ENCODE measurements around the gene GNPNAT1.
"Not testable (repeated sequence)": the region's sequence is repeated elsewhere in the genome, so short reads cannot be mapped to it uniquely, and the experiment has no call there.

Gene GNPNAT1

GRCh38 chr14:52790011-52790755 lies 1.2 kb downstream of the GNPNAT1 start:
- DNase-seq (ENCODE audit: low read depth) = no peak

GRCh38 chr14:52789118-52789517 lies 2.3 kb downstream of the GNPNAT1 start:
- DNase-seq (ENCODE audit: low read depth) = no peak

- DNase-seq (ENCODE audit: low read depth) = no peak
These were observed 4.5 kb downstream of the GNPNAT1 start for GRCh38 chr14:52786887-52787286.

DNA sequence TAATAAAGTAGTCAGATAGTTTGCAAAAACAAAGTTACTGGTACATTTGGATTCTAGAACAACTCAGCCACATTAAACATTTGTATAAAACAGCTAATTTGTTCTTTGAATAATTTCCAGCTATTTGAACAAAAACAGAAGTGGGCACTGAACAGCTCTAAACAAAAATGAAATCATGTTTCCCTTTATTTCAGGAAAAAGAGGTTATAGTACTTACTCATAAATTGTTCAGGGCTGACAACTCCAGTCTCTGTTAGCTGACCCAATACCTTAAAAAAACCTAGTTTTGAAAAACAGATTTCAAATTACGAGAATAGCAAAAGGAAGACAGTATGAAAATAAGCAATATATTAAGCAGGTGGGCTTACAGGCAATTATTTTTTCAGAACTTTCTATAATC lies 8.2 kb downstream of the GNPNAT1 start:
- no peak for DNase-seq (ENCODE audit: low read depth)

DNA sequence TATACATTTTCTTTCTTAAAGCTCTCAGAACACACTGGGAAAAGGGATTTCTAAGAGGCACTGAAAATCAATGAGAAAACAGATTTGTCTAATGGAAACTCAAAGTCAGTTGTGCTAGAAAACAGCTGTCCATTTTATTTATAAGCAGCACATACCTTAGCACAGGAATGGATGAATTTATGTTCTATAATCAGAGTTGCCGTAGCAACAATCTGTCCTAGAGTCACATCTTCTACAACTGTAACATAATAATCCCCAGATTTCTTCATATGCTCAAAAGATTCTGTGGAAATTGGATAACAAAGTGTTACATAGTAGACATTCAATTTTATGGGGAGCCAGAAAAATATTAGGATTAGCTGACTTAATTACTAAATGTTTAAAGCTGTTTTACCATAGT lies 9.8 kb downstream of the GNPNAT1 start:
- DNase-seq (ENCODE audit: low read depth) = no peak

DNA sequence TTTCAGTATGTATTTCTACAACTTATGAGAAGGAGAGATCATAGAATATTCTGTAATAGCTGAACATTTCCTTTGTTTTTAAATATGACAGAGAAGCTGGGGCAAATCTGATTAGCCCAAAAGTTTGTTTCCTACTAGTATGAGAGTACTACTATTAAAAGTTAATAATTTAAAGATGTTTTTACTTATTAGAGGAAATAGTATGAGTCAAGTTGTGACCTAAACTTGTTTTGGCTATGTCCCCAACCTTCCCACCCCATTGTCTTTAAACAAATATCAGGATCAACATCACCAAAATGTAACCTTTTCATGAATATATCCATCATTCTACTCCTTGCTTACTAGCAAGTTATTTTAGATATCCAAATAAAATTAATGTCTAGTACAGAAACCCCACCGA lies 10.5 kb downstream of the GNPNAT1 start:
- no peak for DNase-seq (ENCODE audit: low read depth)

GRCh38 chr14:52778702-52779101 lies 12.7 kb downstream of the GNPNAT1 start:
- DNase-seq (ENCODE audit: low read depth) = no peak

DNA sequence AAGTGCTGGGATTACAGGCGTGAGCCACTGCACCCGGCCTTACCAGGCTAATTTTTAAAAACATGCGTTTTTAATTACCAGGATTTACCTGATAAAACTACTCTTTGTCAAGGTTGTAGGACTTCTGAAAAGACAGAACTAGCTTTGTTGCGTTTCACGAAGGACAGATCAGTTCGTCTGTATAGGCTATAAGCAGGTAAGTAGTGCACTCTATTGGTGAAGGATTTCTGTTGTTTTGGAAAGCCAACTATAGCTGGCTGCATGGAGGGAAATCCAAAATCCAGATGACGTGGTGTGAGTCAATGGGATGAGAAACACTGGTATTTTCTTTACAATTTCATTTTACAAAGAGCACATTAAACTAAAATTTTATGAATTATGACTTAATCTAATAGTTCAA lies 14.6 kb downstream of the GNPNAT1 start:
- DNase-seq (ENCODE audit: low read depth) = no peak

- DNase-seq (ENCODE audit: low read depth) = no peak
These were observed 21.5 kb downstream of the GNPNAT1 start for GRCh38 chr14:52769887-52770286.

- no peak for DNase-seq (ENCODE audit: low read depth)
These were observed 24.2 kb downstream of the GNPNAT1 start for GRCh38 chr14:52767058-52767833.

GRCh38 chr14:52762923-52763322 lies 28.5 kb downstream of the GNPNAT1 start:
- not testable (repeated sequence) for DNase-seq (ENCODE audit: low read depth)

DNA sequence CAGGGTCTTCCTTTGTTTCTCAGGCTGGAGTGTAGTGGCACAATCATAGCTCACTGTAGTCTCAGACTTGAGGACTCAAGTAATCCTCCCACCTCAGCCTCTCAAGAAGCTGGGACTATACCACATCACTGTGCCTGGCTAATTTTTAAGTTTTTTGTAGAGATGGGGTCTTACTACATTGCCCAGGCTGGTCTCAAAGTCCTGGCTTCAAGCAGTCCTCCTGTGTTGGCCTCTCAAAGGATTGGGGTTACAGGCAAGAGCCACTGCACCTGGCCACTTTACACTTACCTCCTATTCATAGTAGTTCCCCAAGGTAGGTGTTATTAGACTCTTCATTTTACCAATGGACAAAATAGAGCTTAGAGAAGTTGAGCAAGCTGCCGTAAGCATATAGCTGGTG lies 32.3 kb downstream of the GNPNAT1 start:
- DNase-seq (ENCODE audit: low read depth) = no peak

DNA sequence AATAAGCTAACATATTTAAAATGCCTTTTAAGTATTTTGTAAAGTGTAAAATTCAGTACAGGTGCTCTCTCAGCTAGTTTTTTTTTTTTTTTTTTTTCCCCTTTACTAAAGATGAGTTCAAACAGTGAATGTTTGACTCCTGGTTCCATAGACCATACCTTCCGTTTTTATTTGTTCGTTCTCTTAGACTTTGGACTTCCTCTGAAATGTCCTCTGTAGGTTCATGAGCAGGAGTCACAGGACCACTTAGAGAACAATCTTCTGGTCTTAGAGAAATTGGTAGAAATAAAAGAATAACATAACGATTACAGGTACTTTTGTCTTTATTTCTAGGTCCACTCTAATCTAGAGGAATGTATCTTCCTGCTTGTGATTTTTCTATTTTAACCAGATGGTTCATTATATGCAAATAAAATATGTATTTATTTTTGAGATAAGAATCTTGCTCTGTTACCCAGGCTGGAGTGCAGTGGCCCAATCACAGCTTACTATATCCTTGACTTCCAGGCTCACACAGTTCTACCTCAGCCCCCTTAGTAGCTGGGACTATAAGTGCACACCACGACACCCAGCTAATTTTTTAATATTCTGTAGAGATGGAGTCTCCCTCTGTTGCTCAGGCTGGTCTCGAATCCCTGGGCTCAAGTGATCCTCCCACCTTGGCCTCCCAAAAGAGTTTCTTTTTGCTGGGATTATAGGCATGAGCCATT lies 35.6 kb downstream of the GNPNAT1 start:
- no peak for DNase-seq (ENCODE audit: low read depth)

- no peak for DNase-seq (ENCODE audit: low read depth)
These were observed 42.6 kb downstream of the GNPNAT1 start for GRCh38 chr14:52748647-52749292.

DNA sequence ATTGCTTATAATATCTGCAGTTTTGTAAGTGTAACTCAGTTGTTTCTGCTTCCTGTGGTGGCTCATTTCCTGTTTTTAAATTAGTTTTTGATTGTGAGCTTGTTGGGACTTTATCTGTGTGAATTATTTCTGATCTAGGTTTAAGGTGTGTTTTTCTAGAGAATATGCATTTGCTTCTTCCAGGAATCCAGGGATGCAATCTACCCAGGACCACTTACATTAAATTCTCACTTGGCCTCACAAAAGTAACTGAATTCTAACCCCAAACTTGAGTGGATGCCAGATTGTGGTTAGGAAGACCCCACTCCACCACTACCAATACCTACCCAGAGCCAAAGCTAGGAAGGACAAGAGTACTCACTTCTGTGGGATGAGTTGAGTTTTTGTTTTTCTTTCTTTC lies 49.5 kb downstream of the GNPNAT1 start:
- DNase-seq (ENCODE audit: low read depth) = no peak

DNA sequence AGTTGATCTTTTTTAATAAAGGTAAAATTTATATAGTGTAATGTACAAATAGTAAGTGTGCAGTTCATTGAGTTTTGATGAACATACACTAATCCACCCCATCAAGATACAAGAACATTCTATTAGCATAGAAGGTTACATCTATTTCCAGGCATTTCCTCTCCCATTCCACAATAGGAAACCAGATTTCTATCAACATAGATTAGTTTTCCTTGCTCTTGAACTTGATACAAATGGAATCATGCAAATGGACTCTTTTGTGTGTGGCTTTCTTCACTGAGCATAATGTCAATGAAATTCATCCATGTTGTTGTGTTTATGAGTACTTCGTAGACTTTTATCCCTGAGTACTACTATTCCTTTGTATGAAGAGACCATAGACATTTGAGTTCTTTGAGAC lies 50.7 kb downstream of the GNPNAT1 start:
- no peak for DNase-seq (ENCODE audit: low read depth)

- DNase-seq (ENCODE audit: low read depth) = no peak
These were observed 53.0 kb downstream of the GNPNAT1 start for GRCh38 chr14:52738409-52738808.

DNA sequence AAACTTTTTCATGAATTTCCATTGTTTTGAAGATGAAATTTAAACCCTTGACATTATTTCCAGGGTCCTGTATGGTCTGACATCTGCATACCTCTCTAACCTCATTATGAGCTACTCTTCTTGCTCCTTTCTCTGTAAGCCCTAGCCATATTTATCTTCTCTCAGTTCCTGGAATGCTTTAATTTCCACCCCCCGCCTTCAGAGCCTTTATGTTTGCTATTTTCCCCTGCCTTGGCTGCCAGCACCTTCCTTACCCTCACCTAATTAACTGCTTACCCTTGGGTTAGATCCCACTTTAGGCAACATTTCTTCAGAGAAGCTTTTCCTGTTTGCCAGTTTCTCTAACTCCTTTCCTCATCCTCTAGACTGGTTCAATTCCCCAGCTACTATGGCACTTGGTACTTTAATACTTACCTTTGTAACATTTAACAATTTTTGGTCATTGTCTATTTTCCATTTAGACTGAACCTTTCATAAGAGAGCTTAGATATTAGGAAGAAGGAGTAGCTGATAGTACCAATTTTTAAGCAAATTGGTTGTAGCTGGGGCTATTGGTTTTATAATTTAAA lies 55.4 kb downstream of the GNPNAT1 start:
- DNase-seq (ENCODE audit: low read depth) = no peak

GRCh38 chr14:52733824-52734223 lies 57.6 kb downstream of the GNPNAT1 start:
- DNase-seq (ENCODE audit: low read depth) = no peak

- DNase-seq (ENCODE audit: low read depth) = no peak
These were observed 60.7 kb downstream of the GNPNAT1 start for GRCh38 chr14:52730709-52731111.

- peak; percentile 86 for DNase-seq (ENCODE audit: low read depth)
These were observed 61.3 kb downstream of the GNPNAT1 start, which contains the start of gene STYX for GRCh38 chr14:52729925-52730708. Gene STYX (plus strand): TSS chr14:52730166. CDS start chr14:52730475, 309 bp downstream.
